ENCODE measurements around the gene DEPP1. TPM values are rescaled to one million over a fixed set of nuclear protein-coding genes. Genes with fewer than 3 reads are reported as not detected.
A peak's percentile ranks its signal among the peaks of the same experiment; 100 is the strongest.

The DEPP1 gene
- total RNA-seq, 6 experiments from 2014 or later, result 0.43 to 0.78 (median 0.52) TPM

DNA sequence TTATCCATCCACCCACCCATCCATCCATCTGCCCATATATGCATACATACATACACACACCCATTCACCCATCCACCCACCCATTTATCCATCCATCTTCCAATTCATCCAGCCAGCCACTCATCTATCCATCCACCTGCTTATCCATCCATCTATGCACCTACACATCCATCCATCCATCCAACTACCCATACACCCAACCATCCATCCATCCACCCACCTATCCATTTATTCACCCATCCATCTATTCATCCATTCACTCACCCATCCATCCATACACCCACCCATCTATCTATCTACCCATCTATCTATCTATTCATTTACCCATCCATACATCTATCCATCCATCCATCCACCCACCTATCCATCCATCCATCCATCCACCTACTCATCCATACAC is 50.1 kb downstream of the DEPP1 start:
- no peak overlapping the region for H3K27ac Mint-ChIP-seq
- H3K4me1 Mint-ChIP-seq (ENCODE audit: low read depth), result no peaks in the 10 kb centered on the region
- H3K27me3 Mint-ChIP-seq (ENCODE audit: insufficient read depth), result peaks cover 12% of the 10 kb centered on the region
- no peak for DNase-seq
- H3K4me3 Mint-ChIP-seq, result no peak overlapping the region
- TF ChIP-seq CTCF (IDR thresholded peaks at IDR 0.05), result no peak
- H3K36me3 Mint-ChIP-seq (ENCODE audit: low read depth), result no peaks in the 10 kb centered on the region
- no peaks in the 10 kb centered on the region for H3K9me3 Mint-ChIP-seq

DNA sequence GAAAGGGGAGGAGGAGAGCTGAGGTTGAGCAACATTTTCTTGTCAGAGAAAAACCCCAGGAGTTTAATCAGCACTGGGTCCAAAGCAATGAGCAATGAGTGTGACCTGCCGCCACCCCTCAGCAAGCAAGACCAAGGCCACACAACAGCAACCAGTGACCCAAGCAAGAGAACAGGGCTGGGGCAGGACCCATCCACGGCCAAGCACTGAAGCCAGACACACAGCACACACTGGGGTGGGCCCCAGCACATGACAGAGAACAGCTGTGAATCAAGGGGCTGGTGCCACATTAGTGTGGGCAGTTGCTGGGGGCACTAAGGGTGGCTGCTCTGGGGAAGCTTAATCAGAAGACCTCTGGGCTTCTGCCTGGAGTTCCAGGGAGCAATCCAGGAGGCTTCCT is 51.3 kb downstream of the DEPP1 start:
- no peak for TF ChIP-seq CTCF (IDR thresholded peaks at IDR 0.05)
- no peaks in the 10 kb centered on the region for H3K9me3 Mint-ChIP-seq

GRCh38 chr10:44926751-44927351 is 51.8 kb downstream of the DEPP1 start:
- no peak for TF ChIP-seq CTCF (IDR thresholded peaks at IDR 0.05)
- no peaks in the 10 kb centered on the region for H3K4me1 Mint-ChIP-seq (ENCODE audit: low read depth)
- H3K36me3 Mint-ChIP-seq (ENCODE audit: low read depth), result no peaks in the 10 kb centered on the region

More for the DNA sequence above, 51.3 kb downstream of the DEPP1 start:
- peaks cover 17% of the 10 kb centered on the region for H3K27me3 Mint-ChIP-seq (ENCODE audit: insufficient read depth)
- peak; percentile 6 for DNase-seq
- no peaks in the 10 kb centered on the region for H3K4me1 Mint-ChIP-seq (ENCODE audit: low read depth)
- H3K4me3 Mint-ChIP-seq, result no peak overlapping the region
- H3K27ac Mint-ChIP-seq, result no peak overlapping the region
- H3K36me3 Mint-ChIP-seq (ENCODE audit: low read depth), result no peaks in the 10 kb centered on the region

More at GRCh38 chr10:44926751-44927351, 51.8 kb downstream of the DEPP1 start:
- no peaks in the 10 kb centered on the region for H3K9me3 Mint-ChIP-seq
- H3K27ac Mint-ChIP-seq, result no peak overlapping the region
- DNase-seq, result no peak
- H3K4me3 Mint-ChIP-seq, result no peak overlapping the region
- peaks cover 17% of the 10 kb centered on the region for H3K27me3 Mint-ChIP-seq (ENCODE audit: insufficient read depth)

Other genes with a start within 250 kb of the DEPP1 start
- gene TMEM72, start 67.5 kb downstream of the DEPP1 start, total RNA-seq (2021; fragmentation: NEBNext Ultra II Directional; extraction: Animal tissue kit (Norgen Biotek cat#: 25700)), result not detected
- 1 to 10 TPM; 1.1 to 3.8 (median 2.9) TPM for gene RASSF4, start 19.0 kb downstream of the DEPP1 start, total RNA-seq (2021; fragmentation: NEBNext Ultra II Directional; extraction: Animal tissue kit (Norgen Biotek cat#: 25700))
- gene ZNF22, start 22.1 kb upstream of the DEPP1 start, total RNA-seq (2021; fragmentation: NEBNext Ultra II Directional; extraction: Animal tissue kit (Norgen Biotek cat#: 25700)), result 10 to 100 TPM in 4 of 6 experiments, 1 to 10 TPM in 2; 7.4 to 15.8 (median 13.2) TPM

All from HFFc6 (cell line).